Measurements from ENCODE around the gene TMUB1. TPM values are rescaled to one million over a fixed set of nuclear protein-coding genes. Genes with fewer than 3 reads are reported as not detected.

TMUB1 gene
- total and polyA plus RNA-seq, 9 of the 15 experiments (the other 6 are each of a cell fraction or from before 2014, with no cell fraction given): 0.14 to 241 (median 74.1) TPM

GRCh38 chr7:151085329-151085690 is 2.0 kb upstream of the TMUB1 start:
- in situ Hi-C loops (cut with MboI) (no loop called here), intact Hi-C loops (cut with micrococcal nuclease) (loop anchor here (2.0 to 10.0 kb wide), 2 partner anchors 77 to 771 kb away; no protein-coding TSS in a partner anchor)
- H4K20me1 ChIP-seq (replicated peaks; ENCODE audit: control insufficient read depth, insufficient read depth, low read length): peaks cover 26% of the 10 kb centered on the region
- no TSS peak for BruUV-seq (replicated peaks)
- peak overlapping the region; percentile 78 to 97 for H3K9ac ChIP-seq (ENCODE audit: insufficient read depth in 1 of 2, low read depth in 2 of 2, low read length in 2 of 2)
- ATAC-seq (no peak), FAIRE-seq (no peak), DNase-seq (ENCODE audit: extremely low read depth in 1 of 4, low spot score in 3 of 4) (peak in 1 of 4 experiments; percentile 50)
- H3K27me3 ChIP-seq (ENCODE audit: control insufficient read depth in 2 of 2, insufficient read depth in 2 of 2, low read length in 2 of 2): no peaks in the 10 kb centered on the region
- H3K36me3 ChIP-seq (ENCODE audit: control insufficient read depth, insufficient read depth, low read length): peaks cover 34% of the 10 kb centered on the region; the same call in 2 of the 3 replicates
- POLR2A ChIA-PET: interaction anchor here (0.8 to 2.5 kb wide), 10 partner anchors 9 to 106 kb away, joined by 3 to 10 read pairs (median 4); partner anchors contain the start of gene ABCB8
- peaks cover 68% of the 10 kb centered on the region for H3K79me2 ChIP-seq (ENCODE audit: control insufficient read depth, insufficient read depth, low read length)
- H3K27ac ChIP-seq (ENCODE audit: extremely low read depth, low read depth, low read length): peak overlapping the region; percentile 85
- H3K9me1 ChIP-seq (ENCODE audit: control insufficient read depth, insufficient read depth, low read length): peaks cover 5% of the 10 kb centered on the region
- peak overlapping the region; percentile 93 for H3K4me2 ChIP-seq (ENCODE audit: insufficient read depth, low read length)
- 16% methylated on average over 5 of the region's 5 CpGs for WGBS (ENCODE audit: insufficient coverage, low coverage, missing lambda C conversion rate)
- no peaks in the 10 kb centered on the region for H3K9me3 ChIP-seq (replicated peaks; ENCODE audit: control insufficient read depth, insufficient read depth, low read depth, low read length)
- CTCF ChIA-PET (ENCODE audit: low intra/inter-chr PET ratio): no interaction called here
- peaks cover 48 to 83% of the 10 kb centered on the region in 2 experiments for H3K4me1 ChIP-seq (replicated peaks in 1 of 2; ENCODE audit: control insufficient read depth in 2 of 2, insufficient read depth in 2 of 2, low read length in 2 of 2)
- H3K4me3 ChIP-seq: no peak overlapping the region
- peak overlapping the region; percentile 96 for H2AFZ ChIP-seq (ENCODE audit: low read depth, low read length)
- TF ChIP-seq ZC3H11A (IDR thresholded peaks at IDR 0.05; ENCODE audit: low read depth, low read length) (no peak), NKRF (IDR thresholded peaks at IDR 0.05; ENCODE audit: borderline replicate concordance) (no peak), ARHGAP35 (IDR thresholded peaks at IDR 0.05; ENCODE audit: partially characterized antibody) (no peak), PCBP1 (IDR thresholded peaks at IDR 0.05; ENCODE audit: low read depth, low read length, poor library complexity, severe bottlenecking) (no peak), CBFB (CRISPR knock-in tag; IDR thresholded peaks at IDR 0.05) (peak; percentile 58; the same call in 1 of the 2 replicates), MNT (conservative IDR thresholded peaks at IDR 0.05) (no peak), MYBL2 (IDR thresholded peaks at IDR 0.05; ENCODE audit: low read depth) (no peak), MYBL2 (CRISPR knock-in tag; IDR thresholded peaks at IDR 0.05; ENCODE audit: borderline replicate concordance) (no peak), ATF7 (IDR thresholded peaks at IDR 0.05) (no peak), CHD2 (IDR thresholded peaks at IDR 0.05; ENCODE audit: low read depth, low read length) (no peak), SRSF9 (IDR thresholded peaks at IDR 0.05; ENCODE audit: borderline replicate concordance, low read depth, low read length) (no peak), PML (IDR thresholded peaks at IDR 0.05; ENCODE audit: low read length) (no peak), WHSC1 (IDR thresholded peaks at IDR 0.05; ENCODE audit: low read length) (no peak), C11orf30 (IDR thresholded peaks at IDR 0.05; ENCODE audit: low read depth) (no peak)
- TF ChIP-seq, protein P1, sequence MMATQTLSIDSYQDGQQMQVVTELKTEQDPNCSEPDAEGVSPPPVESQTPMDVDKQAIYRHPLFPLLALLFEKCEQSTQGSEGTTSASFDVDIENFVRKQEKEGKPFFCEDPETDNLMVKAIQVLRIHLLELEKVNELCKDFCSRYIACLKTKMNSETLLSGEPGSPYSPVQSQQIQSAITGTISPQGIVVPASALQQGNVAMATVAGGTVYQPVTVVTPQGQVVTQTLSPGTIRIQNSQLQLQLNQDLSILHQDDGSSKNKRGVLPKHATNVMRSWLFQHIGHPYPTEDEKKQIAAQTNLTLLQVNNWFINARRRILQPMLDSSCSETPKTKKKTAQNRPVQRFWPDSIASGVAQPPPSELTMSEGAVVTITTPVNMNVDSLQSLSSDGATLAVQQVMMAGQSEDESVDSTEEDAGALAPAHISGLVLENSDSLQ (IDR thresholded peaks at IDR 0.05): peak; percentile 49

Measured in K562 (cell line).